KMS-11 (cell line): ENCODE measurements around the gene TMEM235.
A peak's percentile ranks its signal among the peaks of the same experiment; 100 is the strongest.
"Not testable (repeated sequence)": the region's sequence is repeated elsewhere in the genome, so short reads cannot be mapped to it uniquely, and the experiment has no call there.

Experiments
- H2AFZ ChIP-seq: fragments of 200-600 bp; sonication (generic); 2 replicates; pipeline ENCODE4 v1.6.1; 2016; ENCODE audit warnings: antibody characterized with exemption, mixed run types, low read depth
- H3K27ac ChIP-seq: fragments of 200-600 bp; sonication (generic); 2 replicates; pipeline ENCODE4 v1.6.1; 2016; ENCODE audit warnings: mild to moderate bottlenecking, mixed run types
- H3K27me3 ChIP-seq: fragments of 200-600 bp; sonication (generic); 2 replicates; pipeline ENCODE4 v1.6.1; 2017; ENCODE audit warnings: mild to moderate bottlenecking, low read depth, mixed run types, moderate library complexity; ENCODE audit not compliant: insufficient read depth
- H3K36me3 ChIP-seq: fragments of 200-600 bp; sonication (generic); 2 replicates; pipeline ENCODE4 v1.6.1; 2017; ENCODE audit warnings: mild to moderate bottlenecking, mixed run types; ENCODE audit not compliant: insufficient read depth
- H3K4me1 ChIP-seq: fragments of 200-600 bp; sonication (generic); 2 replicates; pipeline ENCODE4 v1.6.1; 2016; ENCODE audit warnings: mild to moderate bottlenecking, low read depth, mixed run types; ENCODE audit not compliant: poor library complexity, severe bottlenecking
- H3K4me2 ChIP-seq: fragments of 200-600 bp; sonication (generic); 2 replicates; pipeline ENCODE4 v1.7.0; 2016; ENCODE audit warnings: mild to moderate bottlenecking, mixed run types
- H3K4me3 ChIP-seq: fragments of 200-600 bp; sonication (generic); IDR thresholded peaks from 2 replicates; pipeline ENCODE4 v1.6.1; 2017; ENCODE audit warnings: low read depth, low read length, mixed read lengths; ENCODE audit not compliant: insufficient read depth
- H3K79me2 ChIP-seq: fragments of 200-600 bp; sonication (generic); 2 replicates; pipeline ENCODE4 v1.6.1; 2016; ENCODE audit warnings: low read depth, mixed run types; ENCODE audit not compliant: insufficient read depth
- H3K9ac ChIP-seq: fragments of 200-600 bp; sonication (generic); 2 replicates; pipeline ENCODE4 v1.6.1; 2016; ENCODE audit warnings: mild to moderate bottlenecking, mixed run types
- H4K20me1 ChIP-seq: fragments of 200-600 bp; sonication (generic); 2 replicates; pipeline ENCODE4 v1.6.1; 2016; ENCODE audit warnings: mild to moderate bottlenecking, mixed run types; ENCODE audit not compliant: insufficient read depth
- TF ChIP-seq, protein P1 (sequence below): fragments of 200-600 bp; sonication (generic); conservative IDR thresholded peaks from 2 replicates; pipeline ENCODE4 v1.6.1; 2017; ENCODE audit warnings: low read depth, mild to moderate bottlenecking, antibody characterized with exemption, low read length, moderate library complexity, mixed read lengths

The TMEM235 gene

DNA sequence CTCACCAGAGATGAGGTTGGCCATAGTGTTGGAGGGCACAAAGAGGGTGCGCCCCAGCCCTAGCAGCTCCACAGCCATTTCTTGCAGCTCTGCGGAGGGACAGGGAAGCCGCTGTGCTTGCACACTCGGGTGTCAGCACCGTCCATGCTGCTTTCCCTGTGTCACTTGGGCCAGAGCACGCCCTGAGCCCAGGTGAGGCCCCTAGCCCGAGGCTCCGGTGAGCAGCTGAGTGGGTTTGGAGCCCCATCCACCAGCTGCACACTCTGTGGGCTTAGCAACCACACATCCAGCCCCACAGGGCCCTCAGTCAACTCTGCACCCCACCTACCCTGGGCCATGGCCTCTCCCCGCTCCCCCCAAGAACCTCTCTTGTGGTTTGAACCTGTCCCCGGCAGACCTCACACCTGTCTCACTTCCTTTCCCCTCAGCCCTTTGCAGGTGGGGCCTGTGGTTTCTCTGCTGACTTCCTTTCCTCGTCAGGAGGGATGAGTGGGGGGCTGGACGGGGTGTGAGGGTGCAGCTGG is 20.7 kb downstream of the TMEM235 start:
- Histone ChIP-seq H3K4me2 (peak overlapping the region; percentile 85), H3K9ac (no peak overlapping the region), H4K20me1 (no peaks in the 10 kb centered on the region), H3K79me2 (no peaks in the 10 kb centered on the region), H3K27ac (peak overlapping the region; percentile 38; the same call in 1 of the 2 replicates), H3K4me3 (no peak overlapping the region), H3K36me3 (no peaks in the 10 kb centered on the region), H2AFZ (no peak overlapping the region), H3K27me3 (no peaks in the 10 kb centered on the region), H3K4me1 (peaks cover 65% of the 10 kb centered on the region)
- TF ChIP-seq, protein P1, sequence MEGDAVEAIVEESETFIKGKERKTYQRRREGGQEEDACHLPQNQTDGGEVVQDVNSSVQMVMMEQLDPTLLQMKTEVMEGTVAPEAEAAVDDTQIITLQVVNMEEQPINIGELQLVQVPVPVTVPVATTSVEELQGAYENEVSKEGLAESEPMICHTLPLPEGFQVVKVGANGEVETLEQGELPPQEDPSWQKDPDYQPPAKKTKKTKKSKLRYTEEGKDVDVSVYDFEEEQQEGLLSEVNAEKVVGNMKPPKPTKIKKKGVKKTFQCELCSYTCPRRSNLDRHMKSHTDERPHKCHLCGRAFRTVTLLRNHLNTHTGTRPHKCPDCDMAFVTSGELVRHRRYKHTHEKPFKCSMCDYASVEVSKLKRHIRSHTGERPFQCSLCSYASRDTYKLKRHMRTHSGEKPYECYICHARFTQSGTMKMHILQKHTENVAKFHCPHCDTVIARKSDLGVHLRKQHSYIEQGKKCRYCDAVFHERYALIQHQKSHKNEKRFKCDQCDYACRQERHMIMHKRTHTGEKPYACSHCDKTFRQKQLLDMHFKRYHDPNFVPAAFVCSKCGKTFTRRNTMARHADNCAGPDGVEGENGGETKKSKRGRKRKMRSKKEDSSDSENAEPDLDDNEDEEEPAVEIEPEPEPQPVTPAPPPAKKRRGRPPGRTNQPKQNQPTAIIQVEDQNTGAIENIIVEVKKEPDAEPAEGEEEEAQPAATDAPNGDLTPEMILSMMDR = no peak

- H3K9ac ChIP-seq = no peak overlapping the region
- no peaks in the 10 kb centered on the region for H3K79me2 ChIP-seq
- H2AFZ ChIP-seq = no peak overlapping the region
- no peaks in the 10 kb centered on the region for H3K27me3 ChIP-seq
- H3K4me3 ChIP-seq = no peak overlapping the region
- H3K4me2 ChIP-seq = peak overlapping the region; percentile 85
- no peaks in the 10 kb centered on the region for H4K20me1 ChIP-seq
- H3K27ac ChIP-seq = peak overlapping the region; percentile 38; the same call in 1 of the 2 replicates
- H3K4me1 ChIP-seq = peaks cover 71% of the 10 kb centered on the region
- H3K36me3 ChIP-seq = no peaks in the 10 kb centered on the region
- TF ChIP-seq, protein P1 = no peak
Observed at GRCh38 chr17:78252701-78253635, 21.5 kb downstream of the TMEM235 start.

DNA sequence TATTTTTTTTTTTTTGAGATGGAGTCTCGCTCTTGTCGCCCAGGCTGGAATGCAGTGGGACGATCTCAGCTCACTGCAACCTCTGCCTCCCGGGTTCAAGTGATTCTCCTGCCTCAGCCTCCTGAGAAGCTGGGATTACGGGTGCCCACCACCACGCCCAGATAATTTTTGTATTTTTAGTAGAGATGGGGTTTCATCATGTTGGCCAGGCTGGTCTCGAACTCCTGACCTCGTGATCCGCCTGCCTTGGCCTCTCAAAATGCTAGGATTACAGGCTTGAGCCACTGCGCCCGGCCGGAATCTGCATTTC is 22.2 kb downstream of the TMEM235 start:
- H3K36me3 ChIP-seq, H3K4me3 ChIP-seq, H3K27me3 ChIP-seq, H3K79me2 ChIP-seq, H4K20me1 ChIP-seq: not testable (repeated sequence)
- Histone ChIP-seq H3K27ac (peak overlapping the region; percentile 77; the same call in 1 of the 2 replicates), H3K4me1 (peaks cover 78% of the 10 kb centered on the region), H2AFZ (peak overlapping the region; percentile 95; the same call in 1 of the 2 replicates), H3K4me2 (peak overlapping the region; percentile 82), H3K9ac (peak overlapping the region; percentile 95; the same call in 1 of the 2 replicates)

GRCh38 chr17:78253946-78254672 is 22.7 kb downstream of the TMEM235 start:
- H3K4me3 ChIP-seq = peak overlapping the region; percentile 18
- peak overlapping the region; percentile 95 for H2AFZ ChIP-seq
- TF ChIP-seq, protein P1 = no peak
- H3K79me2 ChIP-seq = no peaks in the 10 kb centered on the region
- no peaks in the 10 kb centered on the region for H3K27me3 ChIP-seq
- H3K36me3 ChIP-seq = no peaks in the 10 kb centered on the region
- peak overlapping the region; percentile 77 for H3K27ac ChIP-seq
- H3K9ac ChIP-seq = peak overlapping the region; percentile 95
- H3K4me2 ChIP-seq = peak overlapping the region; percentile 82
- peaks cover 82% of the 10 kb centered on the region for H3K4me1 ChIP-seq
- no peaks in the 10 kb centered on the region for H4K20me1 ChIP-seq
